ENCODE results near the gene FBF1.
"Not testable (repeated sequence)": the region's sequence is repeated elsewhere in the genome, so short reads cannot be mapped to it uniquely, and the experiment has no call there.

FBF1 gene

GRCh38 chr17:75876190-75876937 lies 64.5 kb downstream of the FBF1 start:
- DNase-seq (ENCODE audit: low spot score): peak; percentile 91

- DNase-seq (ENCODE audit: low spot score): no peak
Measured at GRCh38 chr17:75875940-75876189, 65.0 kb downstream of the FBF1 start.

DNA sequence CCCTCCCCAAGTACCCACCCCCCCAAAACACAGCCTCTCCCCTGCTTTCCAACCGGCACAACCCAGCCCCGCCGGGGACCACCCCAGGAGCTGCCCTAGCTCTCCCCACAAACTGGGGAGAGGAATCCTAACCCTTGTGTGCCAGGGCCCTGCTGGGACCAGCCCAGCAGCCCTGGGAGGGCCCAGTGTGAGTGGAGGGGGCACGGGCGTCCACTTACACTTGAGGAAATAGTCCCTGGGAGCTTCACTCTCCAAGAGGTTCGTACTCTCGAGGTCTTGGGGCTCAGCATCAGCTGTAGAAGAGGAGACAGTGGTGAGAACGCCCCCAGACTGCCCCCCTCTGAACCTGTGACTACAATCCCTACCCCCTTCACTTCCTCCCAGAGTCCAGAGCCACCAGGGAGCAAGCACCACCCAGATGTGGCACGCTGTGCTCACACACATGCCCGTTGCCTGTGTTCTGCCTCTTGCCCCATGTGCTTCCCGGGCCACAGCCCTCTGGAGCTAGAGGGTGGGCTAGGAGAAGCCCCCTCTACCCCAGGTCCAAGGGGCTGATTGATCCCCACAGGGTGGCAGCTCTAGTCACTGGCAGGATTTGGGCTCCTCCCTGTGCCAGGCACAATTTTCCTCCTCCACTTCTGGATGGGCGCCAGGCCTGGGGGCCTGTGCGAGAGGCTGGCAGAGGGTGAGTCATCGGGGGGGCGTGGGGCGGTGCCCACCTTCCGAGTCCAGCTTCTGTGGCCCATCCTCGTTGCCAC lies 65.5 kb downstream of the FBF1 start:
- no peak for DNase-seq (ENCODE audit: low spot score)

GRCh38 chr17:75874323-75875181 lies 66.3 kb downstream of the FBF1 start:
- no peak for DNase-seq (ENCODE audit: low spot score)

DNA sequence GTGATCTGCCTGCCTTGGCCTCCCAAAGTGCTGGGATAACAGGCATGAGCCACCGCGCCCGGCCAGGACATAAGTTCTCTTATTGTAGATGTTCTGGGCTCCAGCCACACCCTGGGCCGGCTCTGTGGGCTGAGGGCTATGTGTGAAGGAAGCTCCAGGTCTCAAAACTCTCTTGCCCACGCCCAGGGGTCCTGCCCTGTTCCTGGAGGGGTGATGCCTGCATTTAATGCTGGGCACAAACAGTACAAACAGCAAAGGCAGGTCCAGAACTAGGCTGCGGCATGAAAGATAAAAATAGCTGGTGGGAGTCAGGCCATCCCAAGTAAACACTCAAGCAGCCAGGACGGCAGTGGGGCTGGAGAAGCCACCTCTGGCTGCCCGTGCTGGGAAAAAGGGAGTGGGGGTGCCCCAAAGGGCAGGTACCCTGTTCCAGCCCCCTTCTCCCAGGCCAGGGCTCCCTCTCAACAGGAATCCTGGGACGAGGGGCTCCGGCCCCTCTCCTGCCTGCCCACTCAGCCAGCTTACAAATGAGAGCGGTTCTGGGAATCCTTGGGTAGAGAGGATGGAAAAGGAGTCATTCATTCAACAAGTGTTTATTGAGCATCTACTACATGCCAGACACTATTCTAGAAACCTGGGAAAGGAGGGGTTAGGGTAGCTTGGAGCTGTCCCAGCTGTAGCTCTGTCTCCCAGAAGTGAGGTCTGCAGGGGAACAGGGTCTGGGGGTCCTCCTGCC lies 67.1 kb downstream of the FBF1 start:
- no peak for DNase-seq (ENCODE audit: low spot score)

DNA sequence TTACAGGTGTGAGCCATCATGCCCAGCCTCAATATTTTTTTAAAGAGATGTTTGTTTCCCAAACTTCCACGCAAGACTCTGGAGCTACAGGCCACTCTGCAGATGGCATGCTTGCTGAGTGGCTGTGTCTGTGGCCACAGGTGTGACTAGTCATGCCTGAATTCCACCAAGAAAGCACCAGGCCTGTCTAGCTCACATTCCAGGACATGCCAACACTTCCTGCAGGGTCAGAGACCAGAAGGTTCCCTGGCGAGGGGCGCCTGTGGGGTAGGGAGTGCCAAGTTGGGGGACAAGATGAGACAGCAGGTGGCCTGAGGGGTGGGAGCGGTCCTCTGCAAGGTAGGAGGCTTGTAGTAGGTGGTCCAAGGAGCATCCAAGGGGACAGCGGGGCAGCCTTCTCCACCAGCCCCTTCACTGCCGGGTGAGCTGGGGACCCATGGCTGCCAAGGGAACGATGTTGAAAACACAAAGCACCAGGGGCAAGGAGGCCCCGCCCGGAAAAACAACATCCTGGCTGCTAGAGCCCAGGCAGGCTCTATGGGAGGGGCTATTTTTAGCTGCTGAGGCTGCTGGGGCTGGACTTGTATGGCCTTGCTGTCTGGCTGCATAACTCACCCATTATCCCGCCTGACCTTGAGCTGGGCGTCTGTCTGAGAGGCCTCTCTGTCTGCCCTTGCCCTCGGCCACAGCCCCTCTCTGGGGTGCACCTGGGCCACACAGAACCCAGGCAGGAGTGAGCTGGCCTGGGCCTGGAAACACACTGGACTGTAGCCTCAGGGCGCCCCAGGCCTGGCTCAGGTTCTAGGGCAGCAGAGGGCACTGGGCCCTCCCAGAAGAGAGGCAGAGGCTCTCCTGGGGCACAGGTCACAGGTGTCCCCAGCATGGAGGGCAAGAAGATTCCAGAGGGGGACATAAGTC lies 68.1 kb downstream of the FBF1 start:
- DNase-seq (ENCODE audit: low spot score): peak; percentile 80

DNA sequence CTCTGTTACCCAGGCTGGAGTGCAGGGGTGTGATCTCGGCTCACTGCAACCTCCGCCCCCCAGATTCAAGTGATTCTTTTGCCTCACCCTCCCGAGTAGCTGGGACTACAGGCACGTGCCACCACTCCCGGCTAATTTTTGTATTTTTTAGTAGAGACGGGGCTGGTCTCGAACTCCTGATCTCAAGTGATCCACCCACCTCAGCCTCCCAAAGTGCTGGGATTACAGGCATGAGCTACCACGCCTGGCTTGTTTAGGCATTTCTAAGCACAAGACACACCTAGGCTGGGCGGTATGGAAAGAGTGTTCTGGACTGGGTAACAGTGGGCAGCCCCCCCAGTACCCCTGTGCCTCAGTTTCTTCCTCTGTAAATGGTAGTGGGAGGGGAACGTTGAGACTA lies 70.6 kb downstream of the FBF1 start:
- DNase-seq (ENCODE audit: low spot score): not testable (repeated sequence)

GRCh38 chr17:75869282-75870141 lies 71.3 kb downstream of the FBF1 start:
- no peak for DNase-seq (ENCODE audit: low spot score)

DNA sequence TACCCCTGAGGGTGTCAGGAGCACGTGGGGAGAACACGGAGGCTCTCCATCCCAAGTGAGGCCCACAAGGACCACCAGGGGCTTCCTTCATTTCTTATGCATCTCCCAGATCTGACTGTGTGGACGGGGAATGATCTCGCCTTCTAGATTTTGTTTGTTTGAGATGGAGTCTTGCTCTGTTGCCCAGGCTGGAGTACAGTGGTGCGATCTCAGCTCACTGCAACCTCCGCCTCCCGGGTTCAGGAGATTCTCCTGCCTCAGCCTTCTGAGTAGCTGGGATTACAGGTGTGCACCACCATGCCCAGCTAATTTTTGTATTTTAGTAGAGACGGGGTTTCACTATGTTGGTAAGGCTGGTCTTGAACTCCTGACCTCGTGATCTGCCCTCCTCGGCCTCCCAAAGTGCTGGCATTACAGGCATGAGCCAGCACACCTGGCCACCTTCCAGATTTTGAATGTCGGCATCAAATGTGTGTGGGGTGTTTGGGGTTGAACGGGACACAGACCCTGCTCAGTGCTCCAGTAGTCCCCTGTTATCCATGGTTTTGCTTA lies 72.0 kb downstream of the FBF1 start:
- not testable (repeated sequence) for DNase-seq (ENCODE audit: low spot score)

- DNase-seq (ENCODE audit: low spot score): not testable (repeated sequence)
Measured at GRCh38 chr17:75865404-75866188, 75.2 kb downstream of the FBF1 start.

DNA sequence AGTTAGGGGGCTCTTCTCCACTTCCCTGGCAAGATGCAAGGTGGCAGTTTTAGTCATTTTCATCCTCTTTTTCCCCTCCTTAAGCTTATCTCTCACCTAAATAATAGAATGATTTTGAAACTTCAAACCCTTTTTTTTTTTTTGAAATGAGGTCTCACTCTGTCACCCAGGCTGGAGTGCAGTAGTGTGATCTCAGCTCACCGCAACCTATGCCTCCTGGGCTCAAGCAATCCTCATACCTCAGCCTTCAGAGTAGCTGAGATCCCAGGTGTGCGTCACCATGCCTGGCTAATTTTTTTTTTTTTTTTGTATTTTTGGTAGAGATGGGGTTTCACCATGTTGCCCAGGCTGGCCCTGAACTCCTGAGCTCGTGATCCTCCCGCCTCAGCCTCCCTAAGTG lies 76.0 kb downstream of the FBF1 start:
- DNase-seq (ENCODE audit: low spot score): not testable (repeated sequence)

DNA sequence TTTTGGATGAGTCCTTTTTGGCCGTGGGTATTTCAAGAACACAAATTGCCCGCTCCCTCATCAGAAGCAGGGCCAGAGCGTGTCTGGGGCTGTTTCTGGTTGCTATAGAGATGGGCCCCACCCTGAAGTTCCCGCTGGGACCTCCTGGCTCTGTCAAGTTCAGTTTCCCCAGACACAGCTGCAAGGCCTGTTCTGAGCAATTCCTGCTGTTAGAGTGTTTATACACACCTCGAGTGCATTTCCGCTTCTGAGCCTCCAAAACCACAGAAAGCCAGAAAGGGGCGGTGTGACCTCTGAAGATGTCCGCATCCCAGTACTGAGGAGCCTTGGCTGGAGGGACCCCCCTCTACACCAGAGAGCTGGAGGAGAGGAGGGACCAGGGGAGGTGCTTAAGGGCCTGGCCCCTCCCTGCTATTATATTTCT lies 76.4 kb downstream of the FBF1 start:
- peak; percentile 51 for DNase-seq (ENCODE audit: low spot score)

DNA sequence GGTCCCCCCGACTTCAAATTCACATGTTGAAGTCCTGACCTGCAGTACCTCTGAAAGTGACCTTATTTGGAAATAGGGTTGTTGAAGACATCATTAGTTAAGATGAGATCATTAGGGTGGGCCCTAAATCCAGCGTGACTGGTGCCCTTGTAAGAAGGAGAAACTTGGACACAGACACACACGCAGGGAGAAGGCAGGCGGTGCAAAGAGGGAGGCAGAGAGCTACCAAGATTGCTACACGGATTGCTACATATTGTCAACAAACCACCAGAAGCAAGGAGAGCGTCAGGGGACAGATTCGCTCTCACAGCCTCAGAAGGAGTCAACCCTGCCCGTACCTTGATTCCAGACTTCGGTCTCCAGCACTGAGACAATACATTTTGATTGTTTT lies 78.9 kb downstream of the FBF1 start:
- no peak for DNase-seq (ENCODE audit: low spot score)
